Activated CD4-positive, alpha-beta T cell treated with anti-CD3 and anti-CD28 coated beads, Interleukin-2, amount 50 U/mL, for 24 hours (primary cell): ENCODE measurements around the gene GPANK1.

ENCODE experiments used
- DNase-seq, 2 donors: peaks; one replicate each; pipeline ENCODE4 v3.0.0-alpha.2; 2020; ENCODE audit warnings: low read depth in 1 of 2, low spot score in 1 of 2

The GPANK1 gene

GRCh38 chr6:31691564-31692108, 26.8 kb upstream of the GPANK1 start:
- DNase-seq, result no peak

- no peak for DNase-seq
Measured at GRCh38 chr6:31691078-31691463, 26.3 kb upstream of the GPANK1 start.

- DNase-seq, result no peak
Measured at GRCh38 chr6:31690231-31691077, 25.7 kb upstream of the GPANK1 start.

- no peak for DNase-seq
Measured at GRCh38 chr6:31689249-31690110, 24.7 kb upstream of the GPANK1 start.

- no peak for DNase-seq
Measured at GRCh38 chr6:31687860-31688693, 23.3 kb upstream of the GPANK1 start.

- DNase-seq, result no peak
Measured at GRCh38 chr6:31687321-31687720, 22.5 kb upstream of the GPANK1 start.

- no peak for DNase-seq
Measured at GRCh38 chr6:31686483-31686882, 21.7 kb upstream of the GPANK1 start.

- no peak for DNase-seq
Measured at GRCh38 chr6:31683591-31683990, 18.8 kb upstream of the GPANK1 start.

GRCh38 chr6:31681135-31681671, 16.4 kb upstream of the GPANK1 start:
- no peak for DNase-seq

GRCh38 chr6:31680226-31681134, 15.7 kb upstream of the GPANK1 start, which contains the start of gene LY6G5C:
LY6G5C (minus strand) TSS chr6:31681067; CDS start chr6:31680373, 694 bp downstream.
- peak in 1 of 2 donors; percentile 61 for DNase-seq

- no peak for DNase-seq
Measured at GRCh38 chr6:31677955-31678354, 13.2 kb upstream of the GPANK1 start.

GRCh38 chr6:31676904-31677303, 12.1 kb upstream of the GPANK1 start:
- no peak for DNase-seq

GRCh38 chr6:31676322-31676903, 11.6 kb upstream of the GPANK1 start:
- DNase-seq, result no peak

GRCh38 chr6:31669676-31670075, 4.9 kb upstream of the GPANK1 start, which contains the start of gene LY6G5B:
LY6G5B (plus strand) TSS chr6:31669976; CDS start chr6:31670951, 975 bp downstream.
- no peak for DNase-seq

GRCh38 chr6:31666337-31666965, 1.7 kb upstream of the GPANK1 start:
- no peak for DNase-seq

- DNase-seq, result peak; percentile 95 to 96
Measured at GRCh38 chr6:31665501-31666336, 922 bp upstream of the GPANK1 start, which contains the start of gene CSNK2B. CSNK2B (plus strand) TSS chr6:31666080; CDS start chr6:31666832, 752 bp downstream.

- no peak for DNase-seq
Measured at GRCh38 chr6:31663961-31664789, 622 bp downstream of the GPANK1 start.
